ENCODE results near the gene TSKU. TPM values are rescaled to one million over a fixed set of nuclear protein-coding genes. Genes with fewer than 3 reads are reported as not detected.
A peak's percentile ranks its signal among the peaks of the same experiment; 100 is the strongest.
"Not testable (repeated sequence)": the region's sequence is repeated elsewhere in the genome, so short reads cannot be mapped to it uniquely, and the experiment has no call there.

The TSKU gene
- total RNA-seq, 1 donor from 2014 or later = 12.3 TPM

- DNase-seq = no peak
Observed at GRCh38 chr11:76788661-76789442, 5.7 kb downstream of the TSKU start.

DNA sequence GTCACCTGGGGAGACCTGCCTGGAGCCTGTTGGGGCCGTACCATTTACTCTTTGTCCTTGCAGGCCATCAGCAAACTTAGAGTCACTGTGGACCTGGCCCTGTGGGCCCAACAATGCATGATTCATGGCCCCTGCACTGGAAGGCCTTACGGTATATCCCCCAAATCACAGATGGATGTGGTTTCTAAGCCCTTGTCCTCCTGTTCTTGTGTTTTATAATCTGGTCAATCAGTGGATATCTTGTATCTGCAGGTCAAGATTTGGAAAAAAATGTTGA is 6.2 kb downstream of the TSKU start:
- no peak for DNase-seq

- no peak for DNase-seq
Observed at GRCh38 chr11:76790251-76790650, 7.1 kb downstream of the TSKU start.

DNA sequence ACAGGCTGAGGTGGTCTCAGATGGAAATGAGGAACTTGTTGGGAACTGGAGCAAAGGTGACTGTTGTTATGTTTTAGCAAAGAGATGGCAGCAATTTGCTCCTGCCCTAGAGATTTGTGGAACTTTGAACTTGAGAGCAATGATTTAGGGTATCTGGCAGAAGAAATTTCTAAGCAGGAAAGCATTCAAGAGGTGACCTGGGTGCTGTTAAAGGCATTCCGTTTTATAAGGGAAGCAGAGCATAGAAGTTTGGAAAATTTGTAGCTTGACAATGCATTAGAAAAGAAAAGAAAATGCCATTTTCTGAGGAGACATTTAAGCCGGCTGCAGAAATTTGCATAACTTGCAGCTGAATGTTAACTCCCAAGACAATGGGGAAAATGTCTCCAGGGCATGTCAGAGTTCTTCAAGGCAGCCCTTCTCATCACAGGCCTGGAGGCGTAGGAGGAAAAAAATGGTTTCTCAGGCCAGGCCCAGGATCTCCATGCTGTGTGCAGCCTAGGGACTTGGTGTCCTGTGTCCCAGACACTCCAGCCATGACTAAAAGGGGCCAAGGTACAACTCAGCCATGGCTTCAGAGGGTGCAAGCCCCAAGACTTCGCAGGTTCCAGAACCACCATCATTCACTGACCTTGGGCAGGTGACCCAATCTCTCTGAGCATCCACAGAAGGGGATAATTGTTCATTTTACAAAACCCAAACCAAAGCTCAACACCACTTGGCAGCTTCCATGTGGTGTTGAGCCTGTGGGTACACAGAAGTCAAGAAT is 8.0 kb downstream of the TSKU start:
- DNase-seq = not testable (repeated sequence)

- DNase-seq = no peak
Observed at GRCh38 chr11:76791861-76792260, 8.7 kb downstream of the TSKU start.

GRCh38 chr11:76792505-76793264 is 9.5 kb downstream of the TSKU start:
- no peak for DNase-seq

DNA sequence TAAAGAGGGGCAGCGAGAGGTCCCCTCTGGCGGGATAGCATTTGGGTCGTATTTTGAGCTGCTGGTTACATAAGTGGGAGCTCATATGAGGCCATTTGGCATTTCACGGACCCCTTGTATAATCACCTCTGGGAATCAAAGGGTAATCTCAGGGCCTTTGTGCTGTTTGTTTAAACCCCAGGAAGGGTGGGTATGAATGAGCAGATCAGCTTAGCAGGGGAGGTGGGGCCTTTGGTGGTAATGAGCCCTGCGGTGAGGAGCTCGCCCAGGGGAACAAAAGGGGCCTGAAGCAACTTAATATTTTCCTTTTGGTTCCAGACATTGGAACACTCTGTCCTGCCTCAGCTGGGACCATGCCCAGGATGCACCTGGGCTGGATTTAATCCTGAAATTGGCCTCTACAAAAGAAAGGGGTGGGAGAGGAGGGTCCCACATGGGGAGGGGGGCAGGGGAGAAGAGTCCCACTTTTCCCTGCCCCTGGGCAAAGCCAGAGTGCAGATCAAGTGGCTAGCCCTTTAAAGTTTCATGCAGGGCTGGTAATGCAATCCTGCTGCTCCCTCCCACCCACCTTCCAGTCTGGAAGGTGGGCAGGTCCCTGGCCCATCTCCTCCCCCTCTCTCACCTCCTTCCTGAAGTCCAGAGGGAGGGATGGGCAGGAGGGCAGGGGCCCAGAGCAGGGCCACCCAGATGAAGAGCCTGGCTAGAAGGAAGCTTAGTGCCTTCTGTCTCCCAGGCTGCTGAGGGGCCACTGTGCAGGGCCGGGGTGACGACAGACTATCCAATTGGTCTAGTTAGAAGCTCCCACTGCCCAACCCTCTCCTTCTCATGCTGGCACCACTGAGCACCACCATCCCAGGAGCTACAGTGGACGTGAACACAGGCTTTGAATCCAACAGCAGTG is 10.5 kb downstream of the TSKU start:
- DNase-seq = no peak

DNA sequence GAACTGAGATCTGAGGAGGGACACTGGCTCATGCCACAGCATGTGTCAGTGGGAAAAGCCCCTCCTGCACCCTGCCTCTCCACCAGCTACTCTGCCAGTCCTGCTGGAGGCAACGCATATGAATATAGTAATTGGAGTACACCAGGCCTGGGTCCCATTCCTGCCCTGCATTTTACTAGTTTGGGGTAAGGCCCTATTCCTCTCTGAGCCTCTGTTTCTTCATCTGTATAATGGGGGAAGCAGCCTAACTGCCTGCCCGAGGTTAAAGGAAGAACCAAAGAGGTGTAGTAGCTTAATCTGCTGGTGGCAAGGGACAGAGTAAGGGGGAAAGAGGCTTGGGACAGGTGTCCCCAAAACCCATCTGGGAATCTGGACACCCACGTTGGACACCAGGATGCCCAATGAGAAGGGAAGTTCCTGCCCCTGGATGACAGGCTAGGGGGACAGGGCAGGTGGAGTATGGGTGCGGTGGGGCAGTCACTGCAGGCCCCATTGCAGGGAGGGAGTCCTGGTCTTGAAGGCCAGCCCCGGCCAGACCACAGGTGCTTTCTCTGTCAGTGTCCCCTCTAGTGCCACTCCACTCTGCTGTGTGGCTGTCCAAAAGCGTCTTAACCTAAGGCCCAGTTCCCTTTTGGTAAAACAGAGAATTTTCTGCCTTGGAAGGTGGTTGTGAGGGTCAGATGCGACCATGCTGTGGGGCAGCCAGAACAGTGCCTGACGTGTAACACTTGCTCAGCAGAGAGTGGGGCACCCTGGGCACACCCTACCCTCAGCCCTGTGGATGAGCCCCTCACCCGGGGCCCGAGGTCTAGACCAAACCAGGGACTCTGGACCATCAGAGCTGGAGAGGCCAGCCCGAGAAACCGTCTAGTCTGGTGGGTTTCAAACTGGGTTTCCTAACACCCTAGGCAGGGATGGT is 11.5 kb downstream of the TSKU start:
- DNase-seq = no peak

- DNase-seq = no peak
Observed at GRCh38 chr11:76795290-76795935, 12.3 kb downstream of the TSKU start.

- no peak for DNase-seq
Observed at GRCh38 chr11:76795936-76796441, 12.8 kb downstream of the TSKU start.

DNA sequence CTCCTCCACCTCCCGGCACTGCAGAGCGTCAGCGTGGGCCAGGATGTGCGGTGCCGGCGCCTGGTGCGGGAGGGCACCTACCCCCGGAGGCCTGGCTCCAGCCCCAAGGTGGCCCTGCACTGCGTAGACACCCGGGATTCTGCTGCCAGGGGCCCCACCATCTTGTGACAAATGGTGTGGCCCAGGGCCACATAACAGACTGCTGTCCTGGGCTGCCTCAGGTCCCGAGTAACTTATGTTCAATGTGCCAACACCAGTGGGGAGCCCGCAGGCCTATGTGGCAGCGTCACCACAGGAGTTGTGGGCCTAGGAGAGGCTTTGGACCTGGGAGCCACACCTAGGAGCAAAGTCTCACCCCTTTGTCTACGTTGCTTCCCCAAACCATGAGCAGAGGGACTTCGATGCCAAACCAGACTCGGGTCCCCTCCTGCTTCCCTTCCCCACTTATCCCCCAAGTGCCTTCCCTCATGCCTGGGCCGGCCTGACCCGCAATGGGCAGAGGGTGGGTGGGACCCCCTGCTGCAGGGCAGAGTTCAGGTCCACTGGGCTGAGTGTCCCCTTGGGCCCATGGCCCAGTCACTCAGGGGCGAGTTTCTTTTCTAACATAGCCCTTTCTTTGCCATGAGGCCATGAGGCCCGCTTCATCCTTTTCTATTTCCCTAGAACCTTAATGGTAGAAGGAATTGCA is 13.5 kb downstream of the TSKU start:
- no peak for DNase-seq

DNA sequence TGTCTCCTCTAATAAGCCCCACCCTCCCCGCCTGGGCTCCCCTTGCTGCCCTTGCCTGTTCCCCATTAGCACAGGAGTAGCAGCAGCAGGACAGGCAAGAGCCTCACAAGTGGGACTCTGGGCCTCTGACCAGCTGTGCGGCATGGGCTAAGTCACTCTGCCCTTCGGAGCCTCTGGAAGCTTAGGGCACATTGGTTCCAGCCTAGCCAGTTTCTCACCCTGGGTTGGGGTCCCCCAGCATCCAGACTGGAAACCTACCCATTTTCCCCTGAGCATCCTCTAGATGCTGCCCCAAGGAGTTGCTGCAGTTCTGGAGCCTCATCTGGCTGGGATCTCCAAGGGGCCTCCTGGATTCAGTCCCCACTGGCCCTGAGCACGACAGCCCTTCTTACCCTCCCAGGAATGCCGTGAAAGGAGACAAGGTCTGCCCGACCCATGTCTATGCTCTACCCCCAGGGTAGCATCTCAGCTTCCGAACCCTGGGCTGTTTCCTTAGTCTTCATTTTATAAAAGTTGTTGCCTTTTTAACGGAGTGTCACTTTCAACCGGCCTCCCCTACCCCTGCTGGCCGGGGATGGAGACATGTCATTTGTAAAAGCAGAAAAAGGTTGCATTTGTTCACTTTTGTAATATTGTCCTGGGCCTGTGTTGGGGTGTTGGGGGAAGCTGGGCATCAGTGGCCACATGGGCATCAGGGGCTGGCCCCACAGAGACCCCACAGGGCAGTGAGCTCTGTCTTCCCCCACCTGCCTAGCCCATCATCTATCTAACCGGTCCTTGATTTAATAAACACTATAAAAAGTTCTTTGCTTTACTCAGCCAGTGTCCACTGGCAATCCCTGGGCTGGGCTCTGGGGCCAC is 14.4 kb downstream of the TSKU start:
- DNase-seq = no peak

DNA sequence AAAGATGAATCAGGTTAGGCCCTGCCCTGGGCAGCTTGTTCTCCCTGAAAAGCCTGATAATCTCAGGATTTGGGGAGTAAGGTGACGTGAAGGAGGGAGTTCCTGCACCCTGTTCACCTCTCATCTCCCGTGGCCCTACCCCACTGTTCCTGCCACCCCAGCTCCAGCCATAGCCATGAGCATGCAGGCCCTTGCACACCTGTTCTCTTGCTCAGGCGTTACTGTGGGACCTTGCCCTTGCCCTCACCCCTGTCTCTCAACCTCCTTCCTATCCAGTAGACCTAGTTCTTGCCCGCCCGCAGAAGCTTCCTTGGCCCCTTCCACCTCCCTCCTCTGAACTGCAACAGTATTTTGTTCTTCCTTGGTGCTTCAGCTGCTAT is 15.0 kb downstream of the TSKU start:
- no peak for DNase-seq

DNA sequence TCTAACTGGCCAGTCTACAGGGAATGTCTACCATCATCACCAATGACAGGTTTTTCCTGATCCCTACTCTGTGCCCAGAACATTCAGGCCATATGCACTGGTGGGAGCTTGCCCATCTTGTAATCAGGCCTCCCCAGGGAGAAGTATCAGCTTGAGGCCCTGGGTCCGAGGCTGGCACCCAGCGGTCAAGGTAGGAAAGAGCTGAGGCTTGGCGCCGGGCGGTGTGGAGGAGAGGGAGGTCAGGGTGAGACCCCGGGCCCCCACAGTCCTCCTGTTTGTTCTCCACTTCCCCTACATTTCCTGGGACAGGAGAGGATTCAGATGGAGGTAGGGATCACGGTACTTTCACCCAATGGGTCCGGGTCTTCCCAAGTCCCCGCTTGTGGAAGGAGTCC is 15.5 kb downstream of the TSKU start:
- DNase-seq = no peak

DNA sequence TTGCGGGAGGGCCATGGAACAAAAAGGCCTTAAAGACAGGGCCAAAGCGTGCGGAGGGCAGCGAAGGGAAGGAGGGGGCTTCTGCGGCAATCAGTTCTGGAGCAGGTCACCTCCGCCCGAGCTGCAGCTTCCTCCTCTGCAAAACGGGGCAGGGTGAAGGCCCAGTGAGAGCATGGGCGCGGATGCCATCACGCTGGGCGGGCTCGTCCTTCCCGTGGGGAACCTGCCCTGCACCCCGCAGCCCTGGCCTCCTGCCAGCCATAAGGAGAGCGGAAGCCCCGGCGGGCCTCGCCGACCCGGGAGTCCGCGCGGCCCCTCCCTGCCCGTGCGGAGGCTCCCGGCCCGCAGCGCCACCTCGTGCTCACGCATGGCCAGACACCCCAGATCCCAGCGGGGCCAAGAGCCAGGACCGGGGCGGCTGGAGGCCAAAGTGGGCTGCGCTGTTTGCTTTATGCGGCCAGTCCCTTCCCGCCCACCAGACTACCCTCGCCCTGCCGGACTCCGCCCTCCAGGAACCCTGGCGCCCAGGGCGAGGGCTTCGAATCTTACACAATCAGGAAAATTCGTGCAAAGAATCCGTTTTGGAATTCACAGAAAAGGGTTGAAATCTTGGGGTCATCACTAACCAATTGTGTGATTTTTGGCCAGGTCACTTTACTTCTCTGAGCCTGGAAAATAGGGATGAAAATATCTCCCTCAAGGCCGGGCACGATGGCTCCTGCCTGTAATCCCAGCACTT is 16.1 kb downstream of the TSKU start:
- DNase-seq = peak; percentile 49

DNA sequence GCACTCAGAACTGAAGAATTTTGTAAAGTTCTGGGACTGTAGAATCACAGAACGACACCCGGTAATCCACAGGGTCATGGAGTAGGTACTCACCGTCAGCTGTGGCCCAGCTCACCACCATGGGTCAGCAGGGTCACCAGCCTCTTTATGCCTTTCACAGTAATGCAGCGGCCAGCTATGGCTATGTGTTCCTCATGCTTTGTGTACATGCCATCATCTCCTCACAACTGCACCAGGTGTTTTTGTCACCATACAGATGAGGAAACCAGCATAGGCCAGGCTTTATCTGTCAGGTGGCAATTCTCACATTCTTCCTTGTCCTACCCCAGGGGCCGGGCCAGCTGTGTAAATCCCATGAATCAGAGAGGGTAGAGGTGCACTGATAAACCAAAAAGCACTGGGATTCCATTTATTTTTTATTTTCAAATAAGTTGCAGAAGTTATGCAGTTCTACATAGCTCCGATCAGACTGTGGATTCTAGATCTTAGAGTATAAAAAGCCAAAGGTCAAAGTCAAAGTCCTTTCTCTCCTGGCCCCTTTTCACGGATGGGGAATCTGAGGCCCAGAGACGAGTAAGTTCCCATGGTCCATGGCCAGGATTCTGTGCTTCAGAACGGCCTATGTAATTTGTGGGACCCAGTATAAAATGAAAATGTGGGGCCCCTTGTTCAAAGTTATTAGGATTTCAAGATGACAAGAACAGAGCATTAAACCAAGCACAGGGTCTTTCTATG is 17.5 kb downstream of the TSKU start:
- DNase-seq = no peak

DNA sequence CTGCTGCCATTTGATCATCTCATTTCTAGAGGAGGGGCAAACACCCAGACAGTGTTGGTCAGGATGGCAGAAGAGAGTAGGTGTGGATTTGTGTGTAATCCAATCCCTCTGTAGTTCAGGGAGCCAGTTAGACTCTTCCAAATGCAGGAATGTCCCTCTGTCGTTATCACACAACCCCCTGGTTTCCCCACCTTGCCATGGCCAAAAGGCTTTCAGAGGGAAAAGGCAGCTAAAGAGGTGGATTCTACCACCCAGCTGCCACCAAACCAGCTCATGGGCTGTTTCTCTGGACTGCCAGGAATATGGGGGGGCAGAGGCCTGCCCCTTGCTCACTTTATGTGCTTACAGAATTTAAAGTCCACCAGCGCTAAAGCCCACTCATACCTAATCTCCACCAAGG is 18.1 kb downstream of the TSKU start:
- no peak for DNase-seq
